ENCODE measurements around the gene COL23A1.
"Not testable (repeated sequence)": the region's sequence is repeated elsewhere in the genome, so short reads cannot be mapped to it uniquely, and the experiment has no call there.

COL23A1 gene

DNA sequence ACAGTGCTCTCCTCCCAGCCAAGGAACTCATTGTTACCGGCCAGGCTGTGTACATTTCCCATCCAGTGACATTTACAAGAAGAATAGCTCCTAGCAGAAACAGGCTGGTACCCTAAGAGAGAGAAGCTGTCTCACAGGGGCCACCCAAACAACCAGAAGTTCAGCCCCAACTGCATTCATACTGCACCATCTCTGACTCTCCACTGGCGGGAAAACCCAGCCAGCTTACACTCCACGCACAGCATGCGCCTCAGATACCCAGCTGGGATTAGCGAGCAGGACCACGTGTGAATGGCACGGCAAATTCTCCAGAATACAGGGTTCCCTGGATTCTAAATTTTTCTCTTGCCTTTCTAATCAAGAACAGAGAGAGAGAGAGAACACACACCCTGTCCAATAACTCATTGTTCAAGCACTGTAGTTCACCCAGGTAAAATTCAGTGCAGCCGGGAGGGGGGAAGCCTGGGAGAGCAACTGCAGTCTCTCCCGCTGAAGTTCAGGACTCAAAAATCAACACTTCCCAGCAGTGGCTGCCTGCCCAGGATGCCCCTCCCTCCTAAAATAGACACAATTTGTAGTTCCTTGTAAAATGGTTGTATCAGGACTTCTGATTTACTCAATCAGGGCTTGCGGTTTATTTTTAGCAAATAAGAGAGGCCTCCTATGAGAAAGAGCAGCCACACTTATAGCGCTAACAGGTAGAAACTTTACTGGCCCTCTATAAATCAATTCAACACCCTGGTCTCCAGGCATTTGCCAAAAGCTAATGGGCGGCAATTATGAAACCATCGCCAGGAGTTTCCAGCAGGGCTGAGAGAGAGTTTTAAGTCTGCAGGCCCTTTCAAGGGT lies 2.2 kb downstream of the COL23A1 start:
- no peak for DNase-seq

- DNase-seq: no peak
Observed at GRCh38 chr5:178586396-178586795, 3.8 kb downstream of the COL23A1 start.

GRCh38 chr5:178585421-178585820 lies 4.8 kb downstream of the COL23A1 start:
- DNase-seq: not testable (repeated sequence)

- DNase-seq: no peak
Observed at GRCh38 chr5:178583279-178583678, 6.9 kb downstream of the COL23A1 start.

DNA sequence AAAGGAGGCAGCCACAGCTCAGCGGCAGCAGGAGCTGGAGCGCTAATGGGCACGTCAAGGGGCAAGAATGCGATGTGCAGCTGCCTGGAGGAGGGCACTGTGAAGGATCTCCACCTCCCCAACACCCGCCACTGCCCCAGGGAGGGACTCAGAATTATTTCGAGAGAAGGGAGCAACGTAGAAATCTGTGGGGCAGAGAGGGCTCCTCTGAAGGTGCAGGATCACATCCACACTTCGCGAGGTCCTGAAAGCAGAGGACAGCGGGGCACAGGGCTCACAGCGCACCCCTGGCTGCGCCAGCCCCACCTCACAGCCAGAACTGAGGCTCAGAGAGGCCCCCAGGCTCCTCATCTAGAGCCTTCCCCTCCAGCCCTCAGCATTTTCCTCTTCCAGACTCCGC lies 7.9 kb downstream of the COL23A1 start:
- DNase-seq: no peak

- no peak for DNase-seq
Observed at GRCh38 chr5:178581621-178582020, 8.6 kb downstream of the COL23A1 start.

DNA sequence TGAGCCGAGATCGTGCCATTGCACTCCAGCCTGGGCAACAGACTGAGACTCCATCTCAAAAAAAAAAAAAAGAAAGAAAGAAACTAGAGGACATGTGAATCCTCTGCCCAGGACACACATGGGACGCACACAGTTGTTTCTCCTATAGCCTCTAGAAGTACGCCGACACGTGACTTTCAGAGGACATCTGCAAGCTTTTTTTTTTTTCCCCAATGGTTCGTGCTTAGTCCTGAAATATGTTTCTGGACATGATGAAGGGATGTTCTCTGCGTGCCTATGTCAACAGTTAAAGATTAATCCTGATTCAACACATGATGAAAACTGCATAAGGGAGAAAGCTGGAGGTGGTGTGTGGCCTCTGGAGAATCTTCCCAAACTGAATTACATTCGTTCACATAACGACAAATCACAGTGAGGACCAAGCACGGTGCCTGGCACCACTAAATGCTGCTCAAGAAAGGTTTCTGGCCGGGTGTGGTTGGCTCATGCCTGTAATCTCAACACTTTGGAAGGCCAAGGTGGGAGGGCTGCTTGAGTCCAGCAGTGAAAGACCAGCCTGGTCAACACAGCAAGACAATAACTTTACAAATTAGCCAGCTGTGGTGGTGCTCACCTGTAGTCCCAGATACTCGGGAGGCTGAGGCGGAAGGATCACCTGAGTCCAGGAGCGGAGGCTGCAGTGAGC lies 9.8 kb downstream of the COL23A1 start:
- DNase-seq: no peak

DNA sequence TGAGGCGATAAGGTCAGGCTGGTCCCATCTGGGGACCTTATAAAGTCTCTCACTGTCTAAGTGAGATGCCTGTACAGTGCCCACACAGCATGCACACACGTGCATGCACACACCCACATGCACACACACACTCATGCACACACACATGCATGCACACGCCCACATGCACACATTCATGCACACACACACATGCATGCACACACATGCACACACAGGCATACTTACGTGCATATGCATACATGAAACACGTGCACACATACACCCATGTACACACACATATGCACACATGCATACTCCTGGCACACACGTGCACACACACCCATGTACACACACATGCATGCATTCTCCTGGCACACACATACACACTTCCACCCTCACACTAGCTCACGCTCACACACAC lies 12.2 kb downstream of the COL23A1 start:
- DNase-seq: no peak

DNA sequence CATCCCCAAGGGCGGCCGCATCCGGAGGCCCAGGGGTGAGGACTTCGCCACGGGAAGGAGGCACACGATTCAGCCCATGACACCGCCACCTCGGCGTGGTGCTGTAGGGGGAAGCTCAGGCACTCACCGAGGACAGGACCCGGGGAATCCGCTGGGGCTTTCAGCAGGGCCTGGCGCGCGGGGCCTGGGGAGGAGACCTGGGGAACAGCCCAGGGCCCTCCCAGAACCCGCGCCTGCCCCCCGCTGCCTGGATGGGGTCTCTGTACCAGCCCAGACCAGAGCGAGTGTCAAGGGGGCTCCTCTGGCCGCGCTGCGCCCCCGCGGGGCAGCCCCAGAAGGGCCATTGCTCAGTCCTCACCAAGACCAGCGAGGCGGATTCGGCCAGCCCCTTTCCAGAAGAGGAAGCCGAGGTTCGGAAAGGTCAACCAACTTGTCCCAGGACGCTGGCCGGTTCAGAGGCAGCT lies 12.8 kb downstream of the COL23A1 start:
- no peak for DNase-seq

- DNase-seq: no peak
Observed at GRCh38 chr5:178576591-178577351, 13.4 kb downstream of the COL23A1 start.

GRCh38 chr5:178573216-178573615 lies 17.0 kb downstream of the COL23A1 start:
- DNase-seq: no peak

- DNase-seq: no peak
Observed at GRCh38 chr5:178572617-178573016, 17.6 kb downstream of the COL23A1 start.

DNA sequence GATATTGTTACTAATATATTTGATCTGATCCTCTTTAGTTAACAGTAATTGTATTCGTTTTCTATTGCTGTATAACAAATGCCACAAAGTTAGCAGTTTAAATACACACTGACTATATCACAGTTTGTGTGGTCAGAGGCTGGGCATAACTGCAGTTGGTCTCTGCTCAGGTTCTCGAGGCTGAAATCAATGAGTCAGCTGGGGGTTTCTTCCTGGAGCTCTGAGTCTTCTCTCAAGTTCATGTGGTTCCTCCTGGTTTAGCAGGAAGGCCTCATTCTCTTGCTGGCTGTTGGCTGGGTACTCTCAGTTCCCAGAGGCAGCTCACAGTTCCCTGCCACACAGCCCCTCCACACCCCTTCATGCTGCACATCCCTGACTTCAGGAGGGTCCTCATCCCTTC lies 20.7 kb downstream of the COL23A1 start:
- DNase-seq: no peak

GRCh38 chr5:178564811-178565550 lies 25.2 kb downstream of the COL23A1 start:
- no peak for DNase-seq

GRCh38 chr5:178564397-178564796 lies 25.8 kb downstream of the COL23A1 start:
- DNase-seq: no peak

- DNase-seq: no peak
Observed at GRCh38 chr5:178563621-178564020, 26.6 kb downstream of the COL23A1 start.

DNA sequence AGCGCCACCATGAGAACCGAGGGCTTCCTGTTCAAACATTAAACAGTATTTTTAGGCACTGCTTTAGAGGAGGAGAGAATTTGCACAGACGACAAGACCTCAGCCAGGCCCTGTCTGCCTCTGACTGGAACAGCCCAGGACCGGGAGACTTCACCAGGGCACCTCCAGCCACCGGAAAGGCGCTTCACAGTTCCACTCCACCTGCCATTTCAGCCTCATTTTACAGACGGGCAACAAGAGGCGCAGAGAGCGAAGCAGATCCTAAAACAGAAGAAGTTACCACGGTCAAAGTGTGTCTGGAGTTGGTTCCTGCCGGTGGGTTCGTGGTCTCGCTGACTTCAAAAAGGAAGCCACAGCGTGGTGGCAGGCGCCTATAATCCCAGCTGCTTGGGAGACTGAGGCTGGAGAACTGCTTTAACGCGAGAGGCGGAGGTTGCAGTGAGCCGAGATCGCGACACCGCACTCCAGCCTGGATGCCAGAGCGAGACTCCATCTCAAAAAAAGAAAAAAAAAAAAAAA lies 28.4 kb downstream of the COL23A1 start:
- no peak for DNase-seq

- DNase-seq: no peak
Observed at GRCh38 chr5:178560911-178561310, 29.3 kb downstream of the COL23A1 start.

- DNase-seq: no peak
Observed at GRCh38 chr5:178557416-178557815, 32.8 kb downstream of the COL23A1 start.

- DNase-seq: no peak
Observed at GRCh38 chr5:178555771-178556211, 34.4 kb downstream of the COL23A1 start.

GRCh38 chr5:178555005-178555404 lies 35.2 kb downstream of the COL23A1 start:
- DNase-seq: no peak

- no peak for DNase-seq
Observed at GRCh38 chr5:178554311-178554710, 35.9 kb downstream of the COL23A1 start.
